GM18870 (cell line): ENCODE data around the gene BMPER.

Experiments
- ATAC-seq: cut with Tn5 transposase; IDR thresholded peaks from one replicate; pipeline ENCODE4 v1.9.1; 2021; ENCODE audit warnings: moderate library complexity; ENCODE audit not compliant: unreplicated experiment

The BMPER gene

DNA sequence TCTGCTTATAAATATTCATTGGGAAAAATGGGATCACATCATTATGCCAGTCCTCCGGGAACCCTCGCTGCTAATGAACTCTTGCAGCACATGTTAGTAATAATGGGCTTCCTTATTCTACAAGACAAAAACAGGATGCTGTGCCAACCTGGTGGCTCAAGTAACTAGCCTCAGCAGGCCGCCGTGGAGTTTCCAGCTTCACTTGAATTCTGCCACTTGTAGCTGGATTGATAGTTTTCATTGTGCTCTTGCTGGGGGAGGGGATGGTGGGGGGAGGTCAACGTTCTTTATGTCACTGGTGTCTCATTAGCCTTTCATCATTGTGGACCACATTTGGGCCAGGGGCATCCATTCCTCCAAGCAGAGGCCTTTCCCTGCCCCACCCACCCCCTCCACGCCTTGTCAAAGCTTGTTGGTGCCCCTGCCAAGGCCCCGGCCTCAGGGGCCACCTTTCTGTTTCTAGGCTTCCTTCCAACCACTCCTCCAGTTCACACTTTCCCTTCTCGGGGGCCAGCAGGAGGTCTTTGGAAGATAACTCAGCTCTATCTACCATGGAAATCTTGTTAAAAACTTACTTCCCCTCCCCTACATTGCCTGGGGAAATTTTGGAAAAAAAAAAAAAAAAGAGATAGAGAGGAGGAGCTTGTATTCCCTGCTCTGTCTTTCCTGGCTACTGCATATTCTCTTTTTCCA, 153.9 kb downstream of the BMPER start:
- ATAC-seq = no peak

DNA sequence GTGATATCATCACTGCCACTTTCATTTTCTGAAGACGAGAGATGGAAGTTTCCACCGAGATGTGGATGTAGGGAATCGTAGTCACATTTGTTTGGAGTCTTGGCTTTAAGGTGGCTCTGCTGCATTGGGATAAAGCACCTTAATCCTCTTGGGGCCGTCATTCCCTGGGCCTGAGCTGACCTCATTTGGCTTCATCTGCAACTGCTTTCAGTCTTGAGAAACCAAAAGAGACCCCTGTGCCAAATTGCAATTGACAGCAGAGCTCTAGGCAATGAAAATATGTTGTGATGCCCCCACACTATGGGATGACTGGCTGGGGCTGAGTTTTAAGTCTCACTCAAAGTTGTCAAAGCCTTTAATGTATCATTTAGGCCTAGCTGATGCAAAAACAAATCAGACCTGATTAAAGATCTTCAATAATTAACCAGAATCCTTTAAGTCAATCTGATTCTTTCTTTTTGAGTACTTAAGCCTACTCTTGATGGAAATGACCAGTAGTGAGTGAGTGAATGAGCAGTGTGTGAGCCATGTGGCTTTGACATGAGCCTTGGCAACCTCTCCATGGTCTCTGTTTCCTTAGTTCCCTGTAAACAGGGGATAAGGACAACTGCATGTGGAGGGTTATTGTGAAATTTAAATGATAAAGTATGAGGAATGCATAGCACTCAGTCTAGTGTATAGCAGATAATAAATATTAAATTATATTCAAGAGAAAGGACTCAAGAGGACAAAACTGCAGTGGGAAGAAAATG, 155.0 kb downstream of the BMPER start:
- ATAC-seq = no peak

DNA sequence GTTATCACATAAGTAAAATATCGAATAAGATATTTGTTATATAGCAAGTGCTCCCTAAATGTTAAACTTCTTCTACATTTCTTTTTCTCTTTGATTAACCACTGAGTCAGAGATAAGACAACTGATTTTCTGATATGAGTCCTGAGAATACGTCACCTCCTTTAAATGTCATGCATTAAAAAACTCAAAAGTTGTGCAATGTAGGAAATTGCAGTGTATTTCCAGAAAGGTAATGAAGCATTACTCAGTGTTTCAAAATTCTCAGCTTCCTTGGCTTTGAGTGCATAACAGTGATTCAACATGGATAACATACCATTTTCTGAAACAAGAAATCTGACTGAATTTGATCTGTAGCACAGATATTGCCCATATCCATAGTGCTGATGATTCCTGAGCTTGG, 155.8 kb downstream of the BMPER start:
- ATAC-seq = no peak

DNA sequence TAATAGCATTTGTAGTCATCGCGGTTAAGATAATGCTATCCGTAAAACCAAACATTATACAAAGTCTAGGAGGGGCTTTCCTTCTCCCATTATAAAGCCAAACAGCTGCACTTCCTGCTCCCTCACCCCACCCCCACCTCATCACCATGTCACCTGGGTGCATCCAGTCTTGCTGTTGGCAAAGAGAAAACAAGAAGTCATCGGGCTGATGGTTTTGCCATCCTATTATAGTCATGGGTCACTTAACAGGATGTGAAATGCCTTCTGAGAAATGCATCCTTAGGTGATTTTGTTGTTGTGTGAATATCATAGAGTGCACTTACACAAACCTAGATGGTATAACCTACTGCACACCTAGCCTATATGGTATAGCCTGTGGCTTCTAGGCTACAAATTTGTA, 157.0 kb downstream of the BMPER start:
- ATAC-seq = no peak

DNA sequence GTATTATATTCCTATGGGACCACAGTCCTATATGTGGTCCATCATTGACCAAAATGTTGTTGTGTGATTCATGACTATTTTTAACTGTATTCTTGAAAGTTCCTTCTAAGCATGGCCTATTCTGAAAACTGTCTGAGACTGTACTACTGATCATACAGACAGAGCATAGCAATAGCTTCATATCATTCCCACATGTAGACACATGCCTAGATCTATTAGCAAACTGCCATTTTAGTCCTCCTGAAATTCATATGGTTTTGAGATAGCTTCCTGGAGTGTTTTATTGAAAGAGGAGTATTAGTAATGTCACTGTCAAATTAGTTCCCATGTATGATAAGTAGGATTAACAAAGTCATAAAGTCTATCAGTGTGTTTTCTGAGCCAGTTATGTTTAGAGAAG, 157.5 kb downstream of the BMPER start:
- no peak for ATAC-seq

DNA sequence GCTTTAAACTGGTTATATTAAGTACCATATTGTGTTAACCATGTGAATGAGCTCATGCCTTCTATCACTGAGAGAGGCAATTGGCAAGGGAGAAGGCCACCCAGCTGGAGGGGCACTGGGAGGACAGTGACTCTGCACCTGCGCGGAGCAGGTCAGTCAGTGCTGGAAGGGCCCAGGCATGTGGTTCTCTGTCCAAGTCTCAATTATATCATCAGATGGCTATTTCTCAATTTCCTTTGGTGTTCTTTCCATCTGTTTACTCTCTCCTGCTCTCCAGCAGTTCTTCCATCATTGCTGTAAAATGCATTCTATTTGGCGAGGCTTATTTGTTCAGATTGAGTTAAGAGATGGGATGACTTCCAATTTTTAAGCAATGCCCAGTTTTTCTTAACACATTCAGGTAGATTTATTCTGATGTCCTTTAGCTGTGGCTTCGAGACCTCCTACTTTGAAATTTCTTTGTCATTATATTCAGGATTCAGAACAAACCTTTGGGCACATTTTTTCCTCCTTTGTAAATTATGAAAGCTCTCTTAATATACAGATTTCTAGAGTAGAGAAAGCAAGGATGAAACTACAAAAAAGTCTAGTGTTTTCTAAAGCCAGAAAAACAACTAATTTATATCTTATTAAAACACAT, 159.3 kb downstream of the BMPER start:
- ATAC-seq = no peak

DNA sequence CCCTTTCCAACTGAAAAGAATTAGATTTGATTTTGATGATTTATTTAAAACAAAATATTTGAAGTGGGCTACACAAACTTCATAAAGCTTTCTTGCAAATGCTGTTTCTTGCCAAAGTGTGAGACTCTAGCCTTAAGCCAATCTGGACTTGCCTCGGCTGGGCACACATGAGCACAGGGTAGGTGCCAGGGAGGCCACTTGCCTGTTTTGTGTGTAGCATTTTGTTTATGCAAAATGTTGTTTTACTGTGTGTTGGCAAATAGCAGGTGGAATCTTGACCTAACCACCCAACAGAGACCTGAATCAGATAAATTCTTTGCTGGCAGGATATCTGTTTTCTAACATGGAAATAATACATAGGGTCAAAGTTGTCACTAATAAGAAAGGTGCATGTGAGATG, 161.1 kb downstream of the BMPER start:
- no peak for ATAC-seq

DNA sequence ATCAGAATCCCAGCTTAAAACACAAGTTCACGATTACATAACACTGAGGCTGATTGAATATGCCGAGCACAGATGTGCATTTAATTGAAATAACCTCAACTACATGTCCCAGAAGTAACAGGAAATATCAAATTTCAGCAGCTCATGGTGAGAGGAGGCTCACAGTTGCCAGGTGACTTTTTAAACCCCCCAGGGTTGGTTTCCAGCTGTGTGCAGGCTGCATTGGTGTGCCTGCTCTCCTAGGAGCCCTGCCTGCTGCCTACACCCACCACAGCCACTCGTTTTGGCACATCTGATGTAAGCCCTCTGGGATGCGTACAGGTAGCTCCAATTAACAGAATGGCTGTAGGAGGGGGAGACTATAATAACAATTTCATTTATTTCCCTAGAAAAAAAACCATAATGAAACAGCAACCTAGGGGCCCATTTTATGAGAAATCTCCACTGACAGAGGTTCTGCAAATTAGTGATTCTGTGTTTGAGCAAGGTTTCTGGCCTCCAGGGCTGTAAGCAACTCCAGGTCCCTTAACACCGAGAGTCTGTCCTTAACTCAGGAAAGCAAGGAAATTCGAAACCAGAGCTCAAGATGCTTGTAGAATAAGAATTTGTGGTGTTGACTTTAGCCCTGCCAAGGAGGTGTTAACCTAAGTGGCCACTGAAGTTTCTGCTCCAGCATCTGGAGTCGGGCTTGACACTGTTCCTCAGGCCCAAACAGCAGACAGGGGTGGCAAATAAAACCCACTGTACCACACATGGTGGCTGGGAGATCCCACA, 161.9 kb downstream of the BMPER start:
- ATAC-seq = no peak

DNA sequence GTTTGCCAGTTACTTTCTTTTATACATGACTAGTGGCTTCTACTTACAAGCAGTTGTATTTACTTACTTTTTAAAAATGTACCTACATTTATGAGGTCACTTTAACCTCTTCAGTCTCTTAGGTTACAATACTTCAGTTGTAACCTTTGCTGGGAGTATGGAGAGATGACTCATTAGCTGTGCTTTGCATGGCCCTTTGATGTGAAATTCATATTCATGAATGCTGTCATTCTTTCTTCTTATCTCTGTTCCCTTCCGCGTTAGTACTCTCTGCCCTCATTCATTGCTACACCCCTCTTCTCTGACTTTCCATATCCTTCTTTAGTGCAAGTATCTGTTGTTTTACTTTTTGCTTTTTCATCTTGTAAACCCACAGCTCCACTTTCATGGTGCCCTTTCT, 164.3 kb downstream of the BMPER start:
- ATAC-seq = no peak

DNA sequence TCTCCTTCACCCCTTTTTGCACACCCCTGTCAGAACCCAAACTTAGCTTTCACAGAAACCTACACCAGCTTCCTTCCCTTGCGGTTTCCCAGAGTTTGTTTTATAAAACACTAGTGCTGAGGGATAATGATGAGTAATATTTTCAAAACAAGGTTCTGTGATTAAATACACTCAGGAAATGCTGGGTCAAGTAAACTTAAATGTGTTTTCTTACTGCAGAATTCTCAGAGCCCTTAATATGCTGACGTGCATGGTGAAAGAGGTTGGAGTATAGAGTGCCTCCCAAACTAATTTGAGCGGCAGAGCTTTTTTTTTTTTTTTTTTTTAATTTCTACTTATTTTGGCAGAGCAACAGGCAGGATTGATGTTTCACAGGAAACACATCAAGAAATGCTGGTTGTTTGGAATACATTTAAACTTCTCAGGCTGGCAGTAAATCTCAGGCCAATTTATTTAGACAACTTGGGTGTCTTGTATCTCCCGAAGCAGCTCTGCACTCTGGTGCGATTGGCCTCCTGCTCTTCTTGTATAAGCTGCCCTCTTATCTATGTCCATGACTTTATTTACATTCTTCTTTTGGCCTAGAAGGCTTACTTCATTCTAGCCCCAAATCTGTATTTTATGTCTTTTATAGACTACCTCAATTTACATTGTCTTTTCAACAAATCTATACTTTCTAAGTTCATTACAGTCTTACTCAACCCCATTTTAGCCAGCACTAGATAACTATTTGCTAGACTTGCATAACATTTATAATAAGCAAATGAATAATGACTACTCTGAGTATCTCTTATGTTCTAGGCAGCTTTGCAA, 165.4 kb downstream of the BMPER start:
- ATAC-seq = no peak

DNA sequence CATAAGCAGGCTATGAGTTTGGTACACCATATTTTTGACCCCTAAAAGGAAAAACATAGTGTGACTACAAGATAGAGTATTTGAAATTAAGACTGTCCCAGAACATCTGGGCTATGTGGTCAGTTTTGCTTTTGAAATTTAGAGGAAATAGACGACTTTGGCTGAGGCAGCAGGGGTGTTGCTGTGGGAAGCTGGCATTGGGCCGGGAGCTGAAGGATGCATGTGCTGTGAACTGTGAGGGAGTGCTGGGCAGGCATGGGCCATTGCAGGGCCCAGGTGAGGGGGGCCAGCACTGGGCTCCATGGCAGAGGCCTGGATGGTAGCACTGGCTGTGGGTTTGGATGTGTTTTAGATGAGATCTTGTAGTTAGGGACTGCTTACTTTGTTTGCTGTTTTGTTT, 168.3 kb downstream of the BMPER start:
- ATAC-seq = no peak

DNA sequence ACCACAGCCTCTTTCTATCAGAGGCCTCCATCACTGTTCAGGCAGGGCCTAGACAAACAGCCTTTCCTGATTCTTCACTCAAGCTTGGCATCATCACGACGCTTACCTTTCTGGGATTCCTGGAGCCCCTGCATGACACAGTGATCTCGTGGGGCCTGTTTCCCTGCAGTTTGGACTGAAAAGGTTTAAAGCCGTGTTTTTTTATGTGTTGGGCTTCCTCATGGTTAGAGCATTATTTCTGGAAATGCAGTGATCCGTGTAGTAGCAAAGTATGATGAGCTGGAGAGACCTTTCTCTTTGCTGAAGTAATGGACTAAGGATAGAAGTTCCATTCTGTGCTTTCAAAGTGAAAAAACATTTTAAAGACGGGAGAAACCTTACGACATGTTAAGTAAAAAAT, 169.1 kb downstream of the BMPER start:
- ATAC-seq = no peak

DNA sequence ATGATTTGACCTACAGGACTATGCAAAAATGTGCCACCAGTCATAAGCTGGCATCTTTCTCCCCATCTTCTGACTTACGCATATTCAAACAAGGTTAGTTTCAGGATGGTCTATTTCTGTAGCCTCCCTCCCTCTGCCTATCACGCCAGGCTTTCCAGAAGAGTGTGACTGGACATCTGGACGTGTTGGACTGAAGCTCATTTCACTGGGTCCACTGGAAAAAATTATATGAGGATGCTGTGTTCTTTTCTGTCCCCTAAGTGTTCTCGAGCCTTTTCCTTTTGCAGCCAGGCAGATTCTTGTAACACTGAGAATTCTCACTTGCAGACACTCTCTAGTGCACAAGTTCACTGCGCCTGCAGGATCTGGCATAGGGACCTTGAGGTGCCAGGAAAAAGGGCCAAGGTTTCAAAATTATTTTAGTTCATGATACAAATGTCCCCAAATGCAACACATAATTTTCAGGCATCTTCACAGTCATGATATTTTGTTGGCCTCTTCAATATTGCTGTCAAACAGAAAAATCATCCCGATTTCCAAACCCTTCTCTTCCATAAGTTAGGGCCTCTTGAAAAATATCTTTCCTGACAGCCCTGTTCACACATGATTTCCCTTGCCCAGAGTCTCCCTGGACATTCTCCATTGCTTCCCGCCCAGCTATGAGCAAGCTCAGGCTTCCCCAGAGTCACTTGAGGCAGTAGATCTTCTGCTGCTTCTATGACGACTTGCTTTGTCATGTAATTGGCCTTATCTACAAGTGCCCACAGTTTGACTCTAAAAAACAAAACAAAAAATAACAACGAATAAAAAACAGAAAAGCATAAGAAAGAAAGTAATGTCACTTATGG, 170.4 kb downstream of the BMPER start:
- no peak for ATAC-seq

DNA sequence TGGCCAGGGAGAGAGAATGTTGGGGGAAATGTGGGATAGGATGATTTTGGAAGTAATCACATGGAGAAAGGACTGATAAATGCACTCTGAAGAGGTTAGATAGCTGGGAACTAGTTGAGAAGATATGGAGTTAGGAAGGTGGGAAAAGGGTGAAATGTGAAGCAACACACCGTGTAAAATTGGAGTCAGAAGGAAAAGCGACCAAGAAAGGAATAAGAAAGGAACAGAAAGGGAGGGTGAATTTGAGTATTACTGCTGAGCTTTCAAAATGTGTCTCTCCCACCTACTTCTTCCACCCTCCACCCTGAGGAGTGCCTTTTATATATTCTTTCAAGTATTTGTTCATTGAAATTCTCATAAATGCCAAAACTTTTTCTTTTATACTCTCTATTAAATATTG, 171.8 kb downstream of the BMPER start:
- ATAC-seq = no peak

DNA sequence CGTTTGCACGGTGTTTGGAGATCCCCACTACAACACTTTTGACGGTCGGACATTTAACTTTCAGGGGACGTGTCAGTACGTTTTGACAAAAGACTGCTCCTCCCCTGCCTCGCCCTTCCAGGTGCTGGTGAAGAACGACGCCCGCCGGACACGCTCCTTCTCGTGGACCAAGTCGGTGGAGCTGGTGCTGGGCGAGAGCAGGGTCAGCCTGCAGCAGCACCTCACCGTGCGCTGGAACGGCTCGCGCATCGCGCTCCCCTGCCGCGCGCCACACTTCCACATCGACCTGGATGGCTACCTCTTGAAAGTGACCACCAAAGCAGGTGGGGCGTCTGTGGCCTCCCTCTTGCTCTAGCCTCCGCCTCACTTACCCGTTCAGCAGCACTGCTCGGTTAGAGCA, 173.5 kb downstream of the BMPER start:
- ATAC-seq = no peak

DNA sequence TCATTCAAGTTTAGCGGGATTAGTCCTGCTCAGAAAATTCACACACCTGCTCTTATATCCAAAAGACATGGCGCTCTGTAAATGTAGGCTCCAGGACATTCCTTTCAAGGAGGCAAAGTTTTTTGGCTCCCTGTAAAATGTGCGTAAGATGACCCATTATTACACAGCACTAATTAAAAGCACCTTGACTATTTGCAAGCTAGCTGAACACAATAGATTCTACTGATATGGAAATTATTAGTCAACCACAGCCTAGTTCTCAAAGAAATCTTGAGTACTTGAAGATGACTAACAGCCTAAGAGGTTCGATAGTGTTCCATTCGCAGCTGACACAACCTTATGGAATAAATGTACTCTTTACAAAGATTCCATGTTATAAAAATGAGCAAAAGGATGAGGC, 175.2 kb downstream of the BMPER start:
- no peak for ATAC-seq

DNA sequence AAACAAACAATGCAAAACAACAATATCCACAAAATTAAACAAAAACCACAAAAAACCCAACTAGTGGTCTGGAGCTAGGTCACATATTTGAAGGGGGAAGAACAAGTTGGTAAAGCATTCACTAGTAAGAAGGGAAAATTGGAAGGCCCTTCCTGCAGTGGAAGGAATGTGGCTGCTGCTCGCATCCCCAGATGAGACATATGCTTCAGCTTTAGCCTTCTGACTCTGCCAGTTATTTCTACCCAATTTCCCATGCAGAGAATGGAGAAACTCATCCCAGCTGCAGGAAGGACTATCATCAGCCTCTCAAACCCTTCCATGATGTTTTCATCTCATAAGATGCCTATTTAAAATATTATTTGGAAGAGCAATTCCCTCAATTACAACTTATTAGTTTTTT, 176.6 kb downstream of the BMPER start:
- no peak for ATAC-seq

DNA sequence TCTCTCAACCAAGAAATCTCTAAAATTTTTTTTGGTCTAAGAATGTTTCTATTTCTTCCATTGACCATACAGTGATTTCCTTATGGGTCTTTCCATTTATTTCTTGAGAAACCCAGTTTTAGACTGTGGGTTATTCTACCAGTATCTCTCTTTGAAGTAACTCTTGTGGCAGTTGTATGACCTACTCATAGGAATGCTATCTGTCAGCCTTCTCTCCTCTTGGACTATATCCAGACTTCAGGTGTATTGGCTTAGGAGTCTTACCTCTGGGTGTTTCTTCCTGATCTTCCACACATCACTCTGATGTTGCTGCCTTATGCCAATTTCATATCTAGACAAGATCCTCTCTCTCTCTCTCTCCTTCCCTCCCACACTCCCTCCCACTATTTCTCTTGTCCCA, 178.1 kb downstream of the BMPER start:
- no peak for ATAC-seq

DNA sequence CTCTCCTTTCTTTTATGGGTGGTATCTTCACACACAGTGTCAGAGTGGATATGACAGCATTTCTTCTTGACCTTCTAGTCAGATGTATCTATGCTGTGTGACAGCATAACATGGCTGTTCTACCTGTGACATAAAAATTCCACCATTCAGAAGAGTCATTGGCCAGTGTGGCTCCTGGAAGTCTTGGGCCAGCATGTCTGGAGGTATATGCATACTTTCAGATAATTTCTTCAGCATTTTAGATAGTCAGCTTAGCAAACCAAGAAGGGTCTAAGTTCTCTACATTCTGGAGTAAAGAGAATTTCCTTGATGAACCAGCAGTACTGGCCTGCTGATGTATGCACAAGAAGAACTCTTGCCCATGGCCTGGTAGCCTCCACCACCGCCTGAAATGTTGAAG, 179.3 kb downstream of the BMPER start:
- ATAC-seq = no peak

DNA sequence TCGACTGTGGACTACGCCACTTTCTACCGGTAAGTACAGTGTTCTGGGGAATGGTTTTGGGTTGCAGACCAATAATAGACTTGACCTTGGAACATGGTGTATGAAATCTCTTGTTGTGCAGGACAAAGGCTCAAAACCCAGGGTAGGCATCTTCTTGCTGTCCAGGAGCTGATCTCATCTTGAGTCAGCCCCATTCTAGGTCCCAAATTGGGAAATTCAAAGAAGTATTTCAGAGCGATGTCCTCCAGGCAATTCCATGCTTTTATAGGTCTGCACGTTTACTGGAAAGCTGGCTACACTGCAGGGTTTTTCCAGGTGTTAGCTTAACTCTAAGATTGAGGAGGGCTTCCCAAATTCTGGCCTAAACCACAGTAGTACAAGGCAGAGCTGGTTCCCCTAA, 180.7 kb downstream of the BMPER start:
- ATAC-seq = no peak
